GM10248 (cell line): ENCODE results near the gene MYPOP.

Experiments
- CTCF ChIA-PET: fragments of 300-600 bp; sonication (Branson Sonifier 250); formaldehyde crosslinking; extraction: SDS; loops from one replicate; lab custom pipeline; 2021; ENCODE audit warnings: antibody characterized with exemption; lab: Yijun Ruan, JAX
- POLR2A ChIA-PET: fragments of 350-650 bp; sonication (Branson Sonifier 250); formaldehyde crosslinking; extraction: SDS; loops from one replicate; lab custom pipeline; 2020; ENCODE audit warnings: antibody characterized with exemption; lab: Yijun Ruan, JAX
- DNase-seq: peaks from one replicate; pipeline ENCODE4 v3.0.0; 2012; ENCODE audit errors: extremely low spot score
- TF ChIP-seq, protein P1 (sequence below): IDR thresholded peaks from 2 replicates; pipeline ENCODE4 v1.5.1; 2012; ENCODE audit warnings: mild to moderate bottlenecking, low read depth; ENCODE audit errors: extremely low read depth, missing control alignments, control extremely low read depth

Gene MYPOP

DNA sequence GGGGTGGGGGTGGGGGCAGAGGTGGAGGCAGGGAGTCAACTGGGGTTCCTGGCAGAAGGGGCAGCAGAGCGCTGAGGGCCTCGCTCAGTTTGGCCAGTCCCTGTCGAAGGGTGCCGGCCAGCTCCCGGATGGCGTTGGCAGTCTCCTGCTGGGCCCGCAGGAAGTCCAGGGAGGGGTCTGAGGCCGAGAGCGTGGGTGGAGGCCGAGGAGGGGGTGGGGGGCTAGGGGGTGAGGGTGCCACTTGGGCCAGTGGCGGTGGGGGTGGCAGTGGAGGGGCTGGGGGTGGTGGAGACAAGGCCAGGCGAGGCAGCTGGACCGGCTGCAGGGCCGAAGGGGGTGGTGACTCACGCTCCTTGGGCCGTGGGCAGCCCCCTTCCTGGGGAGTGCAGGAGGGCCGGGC is 11.5 kb downstream of the MYPOP start:
- POLR2A ChIA-PET, result no interaction called here
- CTCF ChIA-PET, result no interaction called here
- TF ChIP-seq, protein P1, sequence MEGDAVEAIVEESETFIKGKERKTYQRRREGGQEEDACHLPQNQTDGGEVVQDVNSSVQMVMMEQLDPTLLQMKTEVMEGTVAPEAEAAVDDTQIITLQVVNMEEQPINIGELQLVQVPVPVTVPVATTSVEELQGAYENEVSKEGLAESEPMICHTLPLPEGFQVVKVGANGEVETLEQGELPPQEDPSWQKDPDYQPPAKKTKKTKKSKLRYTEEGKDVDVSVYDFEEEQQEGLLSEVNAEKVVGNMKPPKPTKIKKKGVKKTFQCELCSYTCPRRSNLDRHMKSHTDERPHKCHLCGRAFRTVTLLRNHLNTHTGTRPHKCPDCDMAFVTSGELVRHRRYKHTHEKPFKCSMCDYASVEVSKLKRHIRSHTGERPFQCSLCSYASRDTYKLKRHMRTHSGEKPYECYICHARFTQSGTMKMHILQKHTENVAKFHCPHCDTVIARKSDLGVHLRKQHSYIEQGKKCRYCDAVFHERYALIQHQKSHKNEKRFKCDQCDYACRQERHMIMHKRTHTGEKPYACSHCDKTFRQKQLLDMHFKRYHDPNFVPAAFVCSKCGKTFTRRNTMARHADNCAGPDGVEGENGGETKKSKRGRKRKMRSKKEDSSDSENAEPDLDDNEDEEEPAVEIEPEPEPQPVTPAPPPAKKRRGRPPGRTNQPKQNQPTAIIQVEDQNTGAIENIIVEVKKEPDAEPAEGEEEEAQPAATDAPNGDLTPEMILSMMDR, result no peak
- no peak for DNase-seq

DNA sequence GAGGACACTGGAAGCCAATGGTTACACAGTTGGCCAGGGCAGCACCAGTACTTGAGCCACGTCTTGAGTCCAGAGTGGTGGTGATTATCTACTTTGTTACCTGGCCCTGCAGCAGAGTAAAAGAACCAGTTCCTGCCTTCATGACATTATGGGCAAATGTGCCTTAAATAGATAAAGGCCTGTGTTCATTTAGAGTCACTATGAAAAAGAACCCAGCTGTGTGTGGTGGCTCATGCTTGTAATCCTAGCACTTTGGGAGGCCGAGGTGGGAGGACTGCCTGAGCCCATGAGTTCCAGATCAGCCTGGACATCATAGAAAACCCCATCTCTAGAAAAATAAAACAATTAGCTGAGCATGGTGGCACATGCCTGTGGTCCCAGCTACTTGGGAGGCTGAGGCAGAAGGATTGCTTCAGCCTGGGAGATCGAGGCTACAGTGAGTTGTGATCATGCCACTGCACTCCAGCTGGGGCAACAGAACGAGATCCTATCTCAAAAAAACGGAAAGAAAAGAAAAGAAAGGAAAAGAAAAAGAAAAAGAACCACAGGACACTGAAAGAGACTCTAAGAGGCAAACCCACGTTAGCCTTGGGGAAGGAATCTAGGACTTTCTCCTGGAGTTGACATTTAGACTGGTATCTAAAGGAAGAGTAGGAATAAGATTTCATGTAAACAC is 13.1 kb downstream of the MYPOP start:
- ChIA-PET POLR2A (no interaction called here), CTCF (interaction anchor here (1.2 kb wide), 1 partner anchor 13 kb away, joined by 3 read pairs; the partner anchor contains the start of gene MYPOP)
- no peak for DNase-seq
- TF ChIP-seq, protein P1, result no peak

DNA sequence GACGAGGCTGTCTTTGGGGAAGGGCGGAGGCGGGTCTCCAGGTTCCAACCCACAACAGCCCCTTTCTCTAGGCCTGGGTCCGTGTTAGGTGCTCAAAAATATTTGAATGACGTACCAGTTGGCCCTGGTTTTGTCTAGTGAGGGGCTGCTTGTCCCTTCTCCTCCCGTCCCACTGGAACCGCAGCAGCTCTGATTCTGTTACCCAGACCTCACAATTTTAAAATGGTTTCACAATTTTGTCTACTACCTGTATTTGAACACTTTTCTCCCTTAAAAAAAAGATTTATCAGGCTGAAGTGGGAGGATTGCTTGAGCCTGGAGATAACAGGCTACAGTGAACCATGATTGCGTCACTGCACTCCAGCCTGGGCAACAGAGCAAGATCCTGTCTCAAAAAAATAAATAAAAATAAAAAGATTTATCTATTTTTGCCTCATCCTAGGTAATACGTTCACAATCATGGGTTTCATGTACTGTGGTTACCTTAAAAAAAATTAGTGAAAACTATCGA is 15.2 kb downstream of the MYPOP start:
- DNase-seq, result no peak
- ChIA-PET POLR2A (no interaction called here), CTCF (interaction anchor here (0.8 to 8.7 kb wide), 3 partner anchors 14 to 70 kb away, joined by 3 to 152 read pairs (median 3); partner anchors contain the start of genes FOXA3 and SYMPK)
- TF ChIP-seq, protein P1, result no peak

DNA sequence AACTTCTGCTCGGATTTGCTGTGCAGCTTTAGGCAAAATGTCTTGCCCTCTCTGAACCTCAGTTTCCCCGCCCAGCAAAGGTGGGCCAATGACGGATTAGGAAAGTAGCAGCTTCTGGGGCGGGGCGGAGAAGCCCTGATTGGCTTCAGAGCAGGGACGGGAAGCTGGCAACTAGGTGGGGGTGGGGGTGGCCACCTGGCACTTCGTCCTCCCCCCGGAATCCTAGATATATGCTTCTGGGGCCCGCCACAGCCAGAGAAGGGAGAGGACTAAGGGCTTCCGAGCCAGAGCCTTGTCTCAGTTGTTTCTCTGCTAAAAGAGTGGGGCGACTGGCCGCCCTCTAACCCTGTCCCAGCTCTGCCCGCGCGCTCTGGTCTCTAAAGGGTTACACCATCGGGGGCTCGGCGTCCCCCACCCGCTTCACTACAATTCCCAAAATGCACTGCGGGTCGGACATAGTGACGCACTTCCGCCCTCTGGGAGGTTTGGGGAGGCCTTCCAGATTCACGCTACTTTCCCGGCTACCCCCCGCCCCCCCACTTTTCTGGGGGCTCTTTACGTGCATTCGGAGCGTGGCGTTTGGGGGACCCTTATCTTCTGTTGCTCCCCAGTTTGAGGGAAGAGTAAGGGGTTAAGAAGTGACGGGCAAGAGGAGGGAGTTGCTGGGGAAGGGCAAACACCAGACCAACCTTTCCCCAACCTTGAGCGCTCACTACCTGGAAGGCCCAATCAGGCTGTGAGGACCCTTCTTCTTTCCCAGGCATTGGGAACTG is 15.8 kb downstream of the MYPOP start:
- DNase-seq, result peak; percentile 90
- CTCF ChIA-PET, result interaction anchor here (1.3 to 8.7 kb wide), 3 partner anchors 14 to 69 kb away, joined by 5 to 152 read pairs (median 15); partner anchors contain the start of genes FOXA3 and SYMPK
- TF ChIP-seq, protein P1, result no peak
- POLR2A ChIA-PET, result interaction anchor here (0.6 to 2.4 kb wide), 3 partner anchors 23 to 191 kb away, joined by 4 to 19 read pairs (median 5); partner anchors contain the start of genes FOXA3, SIX5 and SYMPK

DNA sequence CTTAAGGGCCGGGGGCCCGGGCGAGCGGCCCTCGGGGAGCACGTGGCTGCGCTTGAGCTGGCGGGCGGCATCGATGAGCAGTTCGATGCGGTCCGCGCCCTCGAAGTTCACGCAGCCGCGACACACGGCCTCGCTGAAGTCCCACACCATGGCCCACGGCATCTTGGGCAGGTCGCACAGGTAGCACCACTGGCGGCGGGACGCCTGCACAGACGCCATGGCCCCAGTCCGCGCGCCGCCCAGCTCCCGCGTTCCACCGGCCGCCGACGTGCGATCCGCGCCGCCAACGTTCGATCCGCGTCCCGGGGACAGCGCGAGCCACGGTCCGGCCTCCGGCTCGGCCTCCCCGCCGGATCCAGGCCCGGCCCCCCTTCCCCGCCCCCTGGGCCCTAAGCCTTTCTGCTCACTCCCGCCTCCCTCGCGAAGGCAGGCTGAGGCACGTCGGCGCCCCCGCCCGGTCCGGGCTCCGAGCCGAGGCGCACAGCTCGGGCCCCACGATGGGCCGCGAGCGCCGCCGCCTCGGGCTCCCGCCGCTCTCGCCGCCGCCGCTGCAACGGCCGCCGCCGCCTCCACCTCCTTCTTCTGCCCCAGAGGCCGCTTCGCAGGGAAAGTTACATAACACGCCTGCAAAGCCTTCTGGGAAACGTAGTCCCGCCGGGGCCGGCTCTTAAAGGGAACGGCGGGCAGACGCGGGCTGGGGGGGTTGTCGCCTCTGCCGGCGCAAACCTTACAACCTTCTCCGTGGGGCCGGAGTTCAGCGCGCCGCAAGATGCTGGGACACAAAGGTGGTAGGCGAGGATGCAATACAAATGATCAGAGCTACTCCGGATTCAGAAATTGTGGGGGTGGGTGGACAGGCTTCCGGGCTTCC is 16.6 kb downstream of the MYPOP start, which contains the start of gene IRF2BP1:
Gene IRF2BP1, minus strand, starts transcription at position 586 of the 871 bp plus-strand sequence. Its CDS starts 367 bp downstream, at position 219.
- ChIA-PET CTCF (interaction anchor here (1.3 to 8.7 kb wide), 3 partner anchors 15 to 68 kb away, joined by 5 to 152 read pairs (median 15); partner anchors contain the start of genes FOXA3 and SYMPK), POLR2A (interaction anchor here (0.6 to 2.4 kb wide), 3 partner anchors 22 to 192 kb away, joined by 4 to 19 read pairs (median 5); partner anchors contain the start of genes FOXA3, SIX5 and SYMPK)
- TF ChIP-seq, protein P1, result peak; percentile 19
- DNase-seq, result peak; percentile 88
